ENCODE measurements around the gene ROBO1. TPM values are rescaled to one million over a fixed set of nuclear protein-coding genes. Genes with fewer than 3 reads are reported as not detected.

ROBO1 gene
- total RNA-seq, 1 donor from 2014 or later, result 13.4 TPM

- intact Hi-C loops (cut with DNase I), result no loop called here
- no peak for TF ChIP-seq CTCF (IDR thresholded peaks at IDR 0.05)
- Histone ChIP-seq H3K27ac (no peak overlapping the region), H3K4me3 (no peak overlapping the region), H3K4me1 (no peaks in the 10 kb centered on the region), H3K27me3 (no peaks in the 10 kb centered on the region), H3K9me3 (no peaks in the 10 kb centered on the region), H3K36me3 (no peaks in the 10 kb centered on the region)
- no peak for DNase-seq (ENCODE audit: low spot score in 2 of 2)
Observed at GRCh38 chr3:79670178-79670577, 97.6 kb downstream of the ROBO1 start.

- Histone ChIP-seq H3K4me3 (no peak overlapping the region), H3K36me3 (no peaks in the 10 kb centered on the region), H3K4me1 (no peaks in the 10 kb centered on the region), H3K9me3 (no peaks in the 10 kb centered on the region), H3K27ac (no peak overlapping the region), H3K27me3 (no peaks in the 10 kb centered on the region)
- intact Hi-C loops (cut with DNase I), result no loop called here
- no peak for TF ChIP-seq CTCF (IDR thresholded peaks at IDR 0.05)
- DNase-seq (ENCODE audit: low spot score in 2 of 2), result no peak
Observed at GRCh38 chr3:79664455-79664854, 103.3 kb downstream of the ROBO1 start.

GRCh38 chr3:79661896-79662295 is 105.9 kb downstream of the ROBO1 start:
- H3K9me3 ChIP-seq, result no peaks in the 10 kb centered on the region
- H3K36me3 ChIP-seq, result no peaks in the 10 kb centered on the region
- DNase-seq (ENCODE audit: low spot score in 2 of 2), result no peak
- H3K27me3 ChIP-seq, result no peaks in the 10 kb centered on the region
- intact Hi-C loops (cut with DNase I), result no loop called here
- H3K27ac ChIP-seq, result no peak overlapping the region
- no peaks in the 10 kb centered on the region for H3K4me1 ChIP-seq
- no peak for TF ChIP-seq CTCF (IDR thresholded peaks at IDR 0.05)
- no peak overlapping the region for H3K4me3 ChIP-seq

- Histone ChIP-seq H3K27ac (no peak overlapping the region), H3K27me3 (no peaks in the 10 kb centered on the region), H3K9me3 (no peaks in the 10 kb centered on the region), H3K36me3 (no peaks in the 10 kb centered on the region), H3K4me1 (no peaks in the 10 kb centered on the region), H3K4me3 (no peak overlapping the region)
- TF ChIP-seq CTCF (IDR thresholded peaks at IDR 0.05), result no peak
- DNase-seq (ENCODE audit: low spot score in 2 of 2), result no peak
- intact Hi-C loops (cut with DNase I), result no loop called here
Observed at GRCh38 chr3:79657076-79657475, 110.7 kb downstream of the ROBO1 start.

- Histone ChIP-seq H3K9me3 (no peaks in the 10 kb centered on the region), H3K27me3 (no peaks in the 10 kb centered on the region), H3K4me1 (no peaks in the 10 kb centered on the region), H3K27ac (no peak overlapping the region), H3K36me3 (no peaks in the 10 kb centered on the region), H3K4me3 (no peak overlapping the region)
- DNase-seq (ENCODE audit: low spot score in 2 of 2), result no peak
- intact Hi-C loops (cut with DNase I), result no loop called here
- TF ChIP-seq CTCF (IDR thresholded peaks at IDR 0.05), result no peak
Observed at GRCh38 chr3:79654019-79654418, 113.8 kb downstream of the ROBO1 start.

- no peak for TF ChIP-seq CTCF (IDR thresholded peaks at IDR 0.05)
- Histone ChIP-seq H3K9me3 (no peaks in the 10 kb centered on the region), H3K4me1 (no peaks in the 10 kb centered on the region), H3K27me3 (no peaks in the 10 kb centered on the region), H3K36me3 (no peaks in the 10 kb centered on the region), H3K4me3 (no peak overlapping the region), H3K27ac (no peak overlapping the region)
- no peak for DNase-seq (ENCODE audit: low spot score in 2 of 2)
- intact Hi-C loops (cut with DNase I), result no loop called here
Observed at GRCh38 chr3:79653266-79653830, 114.5 kb downstream of the ROBO1 start.

Data from ascending aorta (tissue), 2 donors.